DMS53 (cell line): Measurements from ENCODE around the gene SMIM1.

Source experiments
- DNase-seq: peaks from one replicate; lab custom pipeline; 2025; lab: John Stamatoyannopoulos, UW

SMIM1 gene

GRCh38 chr1:3777078-3777547 lies 4.6 kb downstream of the SMIM1 start:
- peak; percentile 50 for DNase-seq

GRCh38 chr1:3777647-3778589 lies 5.4 kb downstream of the SMIM1 start:
- no peak for DNase-seq

GRCh38 chr1:3778590-3779264 lies 6.2 kb downstream of the SMIM1 start:
- DNase-seq: no peak

GRCh38 chr1:3779265-3779911 lies 6.8 kb downstream of the SMIM1 start:
- no peak for DNase-seq

- DNase-seq: no peak
These were observed 7.4 kb downstream of the SMIM1 start for GRCh38 chr1:3779912-3780416.

- DNase-seq: no peak
These were observed 8.4 kb downstream of the SMIM1 start for GRCh38 chr1:3780901-3781300.

- no peak for DNase-seq
These were observed 11.3 kb downstream of the SMIM1 start for GRCh38 chr1:3783651-3784474.

GRCh38 chr1:3785045-3785444 lies 12.5 kb downstream of the SMIM1 start:
- DNase-seq: no peak

- peak; percentile 68 for DNase-seq
These were observed 13.1 kb downstream of the SMIM1 start for GRCh38 chr1:3785456-3786157.

- DNase-seq: no peak
These were observed 14.2 kb downstream of the SMIM1 start for GRCh38 chr1:3786468-3787348.

GRCh38 chr1:3787349-3787715 lies 14.8 kb downstream of the SMIM1 start:
- no peak for DNase-seq

- no peak for DNase-seq
These were observed 15.4 kb downstream of the SMIM1 start for GRCh38 chr1:3787745-3788605.

GRCh38 chr1:3788756-3789420 lies 16.3 kb downstream of the SMIM1 start:
- no peak for DNase-seq

GRCh38 chr1:3789421-3790300 lies 17.1 kb downstream of the SMIM1 start:
- DNase-seq: no peak

- no peak for DNase-seq
These were observed 18.0 kb downstream of the SMIM1 start for GRCh38 chr1:3790500-3790923.

- DNase-seq: no peak
These were observed 18.4 kb downstream of the SMIM1 start for GRCh38 chr1:3790952-3791351.
